Gastroesophageal sphincter (tissue), 4 donors: ENCODE results near the gene STAC3. TPM values are rescaled to one million over a fixed set of nuclear protein-coding genes. Genes with fewer than 3 reads are reported as not detected.
"Not testable (repeated sequence)": the region's sequence is repeated elsewhere in the genome, so short reads cannot be mapped to it uniquely, and the experiment has no call there.

ENCODE experiments used
- ATAC-seq: fragments of 150-250 bp; one replicate; pipeline ENCODE4 v1.9.1; 2016; ENCODE audit warnings: mild to moderate bottlenecking, moderate library complexity
- H3K27ac ChIP-seq, 4 donors: fragments of 200-600 bp; sonication (generic) in 3 of 4; 1 replicate in 3 of 4; 2 replicates in 1 of 4; pipeline ENCODE4 v1.5.1; 2016 to 2019
- H3K27me3 ChIP-seq: fragments of 200-600 bp; sonication (generic); one replicate; pipeline ENCODE4 v1.5.1; 2019
- H3K36me3 ChIP-seq, 2 donors: fragments of 200-600 bp; sonication (generic); one replicate each; pipeline ENCODE4 v1.5.1; 2019; ENCODE audit warnings: control low read depth in 1 of 2
- H3K4me1 ChIP-seq, 3 donors: fragments of 200-600 bp; sonication (generic); 1 replicate in 2 of 3; 2 replicates in 1 of 3; pipeline ENCODE4 v1.5.1; 2016 to 2019; ENCODE audit warnings: control low read depth in 2 of 3
- H3K4me3 ChIP-seq, 2 donors: fragments of 200-600 bp; sonication (generic); one replicate each; pipeline ENCODE4 v1.5.1; 2019; ENCODE audit warnings: mild to moderate bottlenecking in 1 of 2, moderate library complexity in 1 of 2
- H3K9me3 ChIP-seq, 3 donors: fragments of 200-600 bp; sonication (generic); one replicate each; pipeline ENCODE4 v1.5.1; 2017 to 2019; ENCODE audit warnings: control low read depth in 2 of 3
- CTCF ChIP-seq, 4 experiments: fragments of 200-600 bp in 2 of 4; fragments of 450-650 bp in 2 of 4; sonication (generic) in 1 of 4; IDR thresholded peaks; one replicate each; pipeline ENCODE4 v1.5.1; 2017 to 2019; ENCODE audit warnings: antibody characterized with exemption in 4 of 4, mild to moderate bottlenecking in 2 of 4, moderate library complexity in 2 of 4
- EP300 ChIP-seq: sonication (generic); formaldehyde crosslinking; IDR thresholded peaks from one replicate; pipeline ENCODE4 v1.6.1; 2017; ENCODE audit warnings: antibody characterized with exemption, mild to moderate bottlenecking
- POLR2A ChIP-seq, 2 donors: fragments of 450-650 bp; IDR thresholded peaks; one replicate each; pipeline ENCODE4 v1.6.1; 2017; ENCODE audit warnings: antibody characterized with exemption in 2 of 2, mild to moderate bottlenecking in 2 of 2, moderate library complexity in 1 of 2
- POLR2AphosphoS5 ChIP-seq: sonication (generic); formaldehyde crosslinking; IDR thresholded peaks from one replicate; pipeline ENCODE4 v1.6.1; 2017; ENCODE audit warnings: antibody characterized with exemption
- WGBS, 2 donors: methylation state at CpG; one replicate each; pipeline ENCODE4 v1.1.5; 2018; ENCODE audit warnings: low coverage in 1 of 2; 5-methylcytosine and 5-hydroxymethylcytosine counted together
- total RNA-seq, 4 donors: library from RNA; depleted of rRNA; stranded (reverse); fragments of >200 nt; gene quantifications; one replicate each; pipeline ENCODE4 v1.1.0, GENCODE V29; 2016

STAC3 gene
- total RNA-seq, 4 donors from 2014 or later, result 0.32 to 0.94 (median 0.35) TPM; not detected in 1

- peaks cover 0 to 93% of the 10 kb centered on the region in 2 donors for H3K36me3 ChIP-seq
- WGBS, 2 donors, result 80 to 91% methylated on average over 6 to 7 of the region's 15 CpGs
- H3K27ac ChIP-seq, result no peak overlapping the region
- no peak overlapping the region for H3K4me3 ChIP-seq
- no peak for ATAC-seq
- H3K4me1 ChIP-seq, result peaks cover 0 to 6% (median 0%) of the 10 kb centered on the region in 3 donors
- H3K9me3 ChIP-seq, result no peaks in the 10 kb centered on the region
- TF ChIP-seq CTCF (IDR thresholded peaks at IDR 0.05), result no peak
- no peak for TF ChIP-seq POLR2AphosphoS5
- no peak for TF ChIP-seq POLR2A (IDR thresholded peaks at IDR 0.05)
- TF ChIP-seq EP300, result no peak
- H3K27me3 ChIP-seq, result no peaks in the 10 kb centered on the region
Measured at GRCh38 chr12:57278465-57279381, 27.7 kb upstream of the STAC3 start.

GRCh38 chr12:57276935-57277563 lies 26.1 kb upstream of the STAC3 start:
- Histone ChIP-seq H3K9me3 (no peaks in the 10 kb centered on the region), H3K36me3 (peaks cover 0 to 93% of the 10 kb centered on the region in 2 donors), H3K27ac (no peak overlapping the region), H3K27me3 (no peaks in the 10 kb centered on the region), H3K4me3 (no peak overlapping the region), H3K4me1 (peaks cover 0 to 6% (median 0%) of the 10 kb centered on the region in 3 donors)
- TF ChIP-seq POLR2AphosphoS5 (no peak), POLR2A (IDR thresholded peaks at IDR 0.05) (no peak), CTCF (IDR thresholded peaks at IDR 0.05) (no peak), EP300 (no peak)
- 71% methylated on average over 4 of the region's 4 CpGs; no CpG with 5 or more reads in 1 of the 2 donors for WGBS, 2 donors
- ATAC-seq, result no peak

- H3K36me3 ChIP-seq, result peaks cover 0 to 93% of the 10 kb centered on the region in 2 donors
Measured at GRCh38 chr12:57276233-57276632, 25.2 kb upstream of the STAC3 start.

DNA sequence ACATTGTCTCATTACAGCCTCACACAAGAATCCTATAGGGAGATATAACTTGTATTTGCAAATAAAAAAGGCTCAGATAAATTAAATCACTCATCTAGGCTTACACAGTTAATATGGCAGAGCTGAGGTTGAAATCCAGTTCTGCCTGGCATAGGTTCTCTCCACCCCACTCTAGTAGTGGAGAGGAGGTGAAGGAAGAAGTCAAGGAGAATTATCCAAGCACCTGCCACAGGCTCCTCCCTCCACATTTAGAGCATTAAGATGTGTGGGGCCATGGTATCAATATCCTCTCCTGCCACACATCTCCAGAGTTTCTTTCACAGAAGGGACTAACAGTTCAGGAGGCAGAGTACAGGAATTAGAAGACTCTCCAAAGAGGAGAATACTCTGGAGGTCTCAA lies 22.5 kb upstream of the STAC3 start:
- no peaks in the 10 kb centered on the region for H3K9me3 ChIP-seq
- TF ChIP-seq EP300, result no peak
- no peak for TF ChIP-seq CTCF (IDR thresholded peaks at IDR 0.05)
- no peak for TF ChIP-seq POLR2A (IDR thresholded peaks at IDR 0.05)
- no peak for TF ChIP-seq POLR2AphosphoS5
- H3K4me1 ChIP-seq, result no peaks in the 10 kb centered on the region
- no peaks in the 10 kb centered on the region for H3K27me3 ChIP-seq
- H3K27ac ChIP-seq, result no peak overlapping the region
- peaks cover 0 to 93% of the 10 kb centered on the region in 2 donors for H3K36me3 ChIP-seq
- ATAC-seq, result no peak
- no peak overlapping the region for H3K4me3 ChIP-seq

More at GRCh38 chr12:57276233-57276632, 25.2 kb upstream of the STAC3 start:
- not testable (repeated sequence) for H3K4me1 ChIP-seq, H3K9me3 ChIP-seq, H3K4me3 ChIP-seq, ATAC-seq, H3K27me3 ChIP-seq, H3K27ac ChIP-seq
- WGBS, 2 donors, result 92 to 100% methylated on average over 3 to 6 of the region's 6 CpGs

DNA sequence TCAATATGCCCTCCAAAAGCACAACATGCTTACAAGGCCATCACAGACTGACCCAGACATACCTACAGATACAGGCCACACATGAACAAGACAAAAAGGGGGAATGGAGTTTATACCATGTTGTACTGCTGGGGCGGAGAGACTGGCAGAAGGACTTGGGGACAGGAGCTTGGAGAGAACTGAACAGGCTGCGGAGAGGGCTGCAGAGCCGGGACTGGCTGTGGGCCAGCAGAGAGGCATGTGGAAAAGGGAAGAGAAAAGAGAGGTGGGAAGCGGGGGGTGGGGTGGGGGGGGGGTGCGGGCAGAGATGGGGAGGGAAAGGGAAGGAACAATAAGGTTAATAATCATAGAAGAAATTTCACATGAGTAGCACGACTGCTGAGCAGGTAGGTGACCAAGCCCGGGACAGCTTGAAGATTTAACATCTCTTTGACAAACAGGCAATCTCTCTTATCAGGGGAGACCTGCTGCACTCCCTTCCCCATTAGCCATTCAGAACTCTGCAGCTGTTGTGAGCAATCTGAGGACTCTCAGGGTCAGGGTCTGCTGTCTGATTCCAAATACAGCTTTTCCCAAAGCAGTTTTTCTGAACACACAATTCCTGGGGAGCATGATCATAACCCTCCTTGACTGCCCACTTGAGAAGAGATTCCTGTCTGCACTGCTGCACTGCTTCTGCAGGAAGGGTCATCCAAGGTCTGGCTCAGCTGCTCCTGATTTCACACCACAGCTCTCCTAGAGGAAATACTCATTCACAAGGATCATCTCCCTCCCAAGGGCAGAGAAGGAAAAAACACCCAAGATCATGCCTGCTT lies 21.6 kb upstream of the STAC3 start:
- Histone ChIP-seq H3K36me3 (peaks cover 0 to 93% of the 10 kb centered on the region in 2 donors), H3K9me3 (no peaks in the 10 kb centered on the region), H3K4me1 (no peaks in the 10 kb centered on the region), H3K4me3 (no peak overlapping the region), H3K27me3 (no peaks in the 10 kb centered on the region), H3K27ac (no peak overlapping the region)
- WGBS, 2 donors, result 50 to 52% methylated on average over 5 to 6 of the region's 7 CpGs
- TF ChIP-seq POLR2A (IDR thresholded peaks at IDR 0.05) (no peak), EP300 (no peak), CTCF (IDR thresholded peaks at IDR 0.05) (no peak), POLR2AphosphoS5 (no peak)
- ATAC-seq, result no peak
